HCT116 (cell line): Measurements from ENCODE around the gene MAML1. TPM values are rescaled to one million over a fixed set of nuclear protein-coding genes. Genes with fewer than 3 reads are reported as not detected.
"Not testable (repeated sequence)": the region's sequence is repeated elsewhere in the genome, so short reads cannot be mapped to it uniquely, and the experiment has no call there.

ENCODE experiments used
- ATAC-seq: fragments of 200-7000 bp; cut with Tn5 transposase; 2 replicates; pipeline ENCODE4 v1.9.1; 2020; ENCODE audit warnings: mild to moderate bottlenecking, moderate library complexity
- BruUV-seq: library from RNA; stranded (reverse); fragments of 400-500 nt; replicated peaks from 2 replicates; lab custom pipeline; 2021; lab: Mats Ljungman, UMichigan
- CTCF ChIA-PET: fragments of 300-600 bp; sonication (Branson Sonifier 250); formaldehyde crosslinking; loops from one replicate; lab custom pipeline; 2021; ENCODE audit warnings: antibody characterized with exemption; lab: Charles Lee
- POLR2A ChIA-PET: fragments of 300-600, 350-600 bp; sonication (Branson Sonifier 250); formaldehyde crosslinking; loops from one replicate; lab custom pipeline; 2021; ENCODE audit warnings: antibody characterized with exemption; lab: Charles Lee
- RAD21 ChIA-PET, 2 experiments: fragments of 300-600 bp; sonication (Branson Sonifier 250); formaldehyde crosslinking; loops; one replicate each; lab custom pipeline; 2023; ENCODE audit warnings: low total read pairs in 2 of 2; ENCODE audit not compliant: uncharacterized antibody in 2 of 2, unreplicated experiment in 2 of 2, low non-redundant PET in 1 of 2; lab: Charles Lee
- DNase-seq: peaks from one replicate; pipeline ENCODE4 v3.0.0-alpha.2; 2010; ENCODE audit warnings: low read depth, low spot score
- H2AFZ ChIP-seq: fragments of 200-600 bp; shearing (Covaris generic), sonication (generic); 2 replicates; pipeline ENCODE4 v1.6.1; 2017; ENCODE audit warnings: low read depth, mixed run types, mixed read lengths, antibody characterized with exemption, low read length; ENCODE audit not compliant: poor library complexity, severe bottlenecking
- H3K27ac ChIP-seq: 2 replicates; pipeline ENCODE4 v1.5.1; 2012; ENCODE audit warnings: low read depth, low read length
- H3K27me3 ChIP-seq: fragments of 200-600 bp; sonication (generic); 2 replicates; pipeline ENCODE4 v1.6.1; 2016; ENCODE audit warnings: mixed run types, low read length, mixed read lengths; ENCODE audit not compliant: insufficient read depth
- H3K36me3 ChIP-seq, 2 experiments: fragments of 200-500 bp in 1 of 2; fragments of 200-600 bp in 1 of 2; sonication (Bioruptor generic) in 1 of 2; sonication (generic) in 1 of 2; 2 replicates each; pipeline versions ENCODE4 v1.5.1 to v1.6.1; 2014 to 2016; ENCODE audit warnings: low read length in 2 of 2, inconsistent platforms in 1 of 2, mixed read lengths in 1 of 2, mixed run types in 1 of 2; ENCODE audit not compliant: insufficient read depth in 2 of 2, control insufficient read depth in 1 of 2
- H3K4me1 ChIP-seq, 2 experiments: fragments of 200-600 bp in 1 of 2; sonication (generic) in 1 of 2; 2 replicates each; pipeline versions ENCODE4 v1.5.1 to v1.6.1; 2012 to 2017; ENCODE audit warnings: low read length in 2 of 2, inconsistent platforms in 1 of 2, mild to moderate bottlenecking in 1 of 2, mixed read lengths in 1 of 2, mixed run types in 1 of 2, moderate library complexity in 1 of 2; ENCODE audit not compliant: insufficient read depth in 2 of 2, control insufficient read depth in 1 of 2
- H3K4me2 ChIP-seq: fragments of 200-600 bp; sonication (generic); 2 replicates; pipeline ENCODE4 v1.6.1; 2017; ENCODE audit warnings: mixed run types, low read length, mixed read lengths
- H3K4me3 ChIP-seq, 2 experiments: fragments of 200-600 bp in 1 of 2; sonication (generic) in 1 of 2; replicated peaks in 1 of 2; 2 replicates each; pipeline ENCODE4 v1.5.1; 2011 to 2016; ENCODE audit warnings: low read length in 2 of 2, control low read depth in 1 of 2, low read depth in 1 of 2, mild to moderate bottlenecking in 1 of 2, mixed read lengths in 1 of 2, mixed run types in 1 of 2
- H3K79me2 ChIP-seq: fragments of 200-600 bp; sonication (generic); 2 replicates; pipeline ENCODE4 v1.6.1; 2017; ENCODE audit warnings: mild to moderate bottlenecking, mixed run types, low read length, moderate library complexity, mixed read lengths; ENCODE audit not compliant: insufficient read depth
- H3K9ac ChIP-seq: fragments of 200-600 bp; sonication (generic); 2 replicates; pipeline ENCODE4 v1.6.1; 2016; ENCODE audit warnings: low read length, mixed read lengths
- H3K9me2 ChIP-seq: fragments of 200-600 bp; sonication (generic), shearing (Covaris generic); 2 replicates; pipeline ENCODE4 v1.6.1; 2017; ENCODE audit warnings: mixed run types, mild to moderate bottlenecking, moderate library complexity; ENCODE audit not compliant: insufficient read depth
- H3K9me3 ChIP-seq, 2 experiments: fragments of 200-500 bp in 1 of 2; fragments of 200-600 bp in 1 of 2; sonication (Bioruptor generic) in 1 of 2; sonication (generic) in 1 of 2; 2 replicates each; pipeline ENCODE4 v1.6.1; 2014 to 2017; ENCODE audit warnings: low read length in 2 of 2, mixed read lengths in 2 of 2, inconsistent platforms in 1 of 2, low read depth in 1 of 2, mild to moderate bottlenecking in 1 of 2, mixed run types in 1 of 2, moderate library complexity in 1 of 2; ENCODE audit not compliant: control insufficient read depth in 1 of 2, insufficient read depth in 1 of 2
- H4K20me1 ChIP-seq: fragments of 200-600 bp; sonication (generic), shearing (Covaris generic); 2 replicates; pipeline ENCODE4 v1.6.1; 2017; ENCODE audit warnings: mixed run types, mild to moderate bottlenecking, moderate library complexity; ENCODE audit not compliant: insufficient read depth
- SIN3A ChIP-seq: IDR thresholded peaks from 2 replicates; pipeline ENCODE4 v1.6.1; 2012; ENCODE audit warnings: low read depth
- intact Hi-C: fragments of 100-400 bp; cut with micrococcal nuclease; formaldehyde crosslinking; loops from 2 replicates; pipeline ENCODE4 v1.10.0; 2022
- total RNA-seq: library from RNA; stranded (reverse); gene quantifications from one replicate; pipeline ENCODE4 v1.2.1, GENCODE V29; 2021; ENCODE audit not compliant: unreplicated experiment

The MAML1 gene
- total RNA-seq, 1 experiment from 2014 or later = 29.5 TPM

- H3K9me2 ChIP-seq = no peaks in the 10 kb centered on the region
- H3K27ac ChIP-seq = peak overlapping the region; percentile 98; the same call in 1 of the 2 replicates
- no peaks in the 10 kb centered on the region for H3K9me3 ChIP-seq
- peak overlapping the region; percentile 83 to 87; a peak in 2 of 4 replicates for H3K4me3 ChIP-seq
- no peak overlapping the region for H2AFZ ChIP-seq
- ChIA-PET CTCF (interaction anchor here (0.8 kb wide), 1 partner anchor 29 kb away, joined by 3 read pairs; no protein-coding TSS in a partner anchor), RAD21 (no interaction called here), POLR2A (interaction anchor here (1.7 kb wide), 1 partner anchor 74 kb away, joined by 9 read pairs; the partner anchor contains the start of gene HNRNPH1)
- H3K79me2 ChIP-seq = peaks cover 34% of the 10 kb centered on the region
- peaks cover 7 to 34% of the 10 kb centered on the region in 2 experiments; a peak in 3 of 4 replicates for H3K4me1 ChIP-seq
- intact Hi-C loops = no loop called here
- H3K27me3 ChIP-seq = no peaks in the 10 kb centered on the region
- no TSS peak for BruUV-seq
- H4K20me1 ChIP-seq = peaks cover 3% of the 10 kb centered on the region; the same call in 1 of the 2 replicates
- TF ChIP-seq SIN3A = no peak
- ATAC-seq = no peak
- H3K36me3 ChIP-seq = peaks cover 0 to 13% of the 10 kb centered on the region in 2 experiments; a peak in 1 of 4 replicates
- H3K9ac ChIP-seq = no peak overlapping the region
- no peak for DNase-seq
- peak overlapping the region; percentile 86 for H3K4me2 ChIP-seq
These were observed 35.5 kb upstream of the MAML1 start for GRCh38 chr5:179697108-179697507.

GRCh38 chr5:179697543-179697942, 35.1 kb upstream of the MAML1 start:
- ATAC-seq, RAD21 ChIA-PET, BruUV-seq, intact Hi-C loops, H3K27me3 ChIP-seq, H3K9me3 ChIP-seq, DNase-seq, H4K20me1 ChIP-seq, H2AFZ ChIP-seq, H3K9me2 ChIP-seq: not testable (repeated sequence)
- Histone ChIP-seq H3K36me3 (peaks cover 0 to 17% of the 10 kb centered on the region in 2 experiments; a peak in 1 of 4 replicates), H3K27ac (peak overlapping the region; percentile 98), H3K4me2 (peak overlapping the region; percentile 86), H3K9ac (peak overlapping the region; percentile 96), H3K79me2 (peaks cover 38% of the 10 kb centered on the region), H3K4me1 (peaks cover 7 to 34% of the 10 kb centered on the region in 2 experiments; a peak in 3 of 4 replicates), H3K4me3 (peak overlapping the region; percentile 83 to 87)
- ChIA-PET POLR2A (interaction anchor here (1.7 kb wide), 1 partner anchor 74 kb away, joined by 9 read pairs; the partner anchor contains the start of gene HNRNPH1), CTCF (interaction anchor here (0.8 kb wide), 1 partner anchor 29 kb away, joined by 3 read pairs; no protein-coding TSS in a partner anchor)
